ENCODE measurements around the gene CDH1. TPM values are rescaled to one million over a fixed set of nuclear protein-coding genes. Genes with fewer than 3 reads are reported as not detected.
"Not testable (repeated sequence)": the region's sequence is repeated elsewhere in the genome, so short reads cannot be mapped to it uniquely, and the experiment has no call there.

CDH1 gene
- total RNA-seq (2014; rRNA removed; shearing (Covaris generic); ENCODE audit: low replicate concordance) = 0.03 TPM in 1 of 2 replicates, not detected in the other

DNA sequence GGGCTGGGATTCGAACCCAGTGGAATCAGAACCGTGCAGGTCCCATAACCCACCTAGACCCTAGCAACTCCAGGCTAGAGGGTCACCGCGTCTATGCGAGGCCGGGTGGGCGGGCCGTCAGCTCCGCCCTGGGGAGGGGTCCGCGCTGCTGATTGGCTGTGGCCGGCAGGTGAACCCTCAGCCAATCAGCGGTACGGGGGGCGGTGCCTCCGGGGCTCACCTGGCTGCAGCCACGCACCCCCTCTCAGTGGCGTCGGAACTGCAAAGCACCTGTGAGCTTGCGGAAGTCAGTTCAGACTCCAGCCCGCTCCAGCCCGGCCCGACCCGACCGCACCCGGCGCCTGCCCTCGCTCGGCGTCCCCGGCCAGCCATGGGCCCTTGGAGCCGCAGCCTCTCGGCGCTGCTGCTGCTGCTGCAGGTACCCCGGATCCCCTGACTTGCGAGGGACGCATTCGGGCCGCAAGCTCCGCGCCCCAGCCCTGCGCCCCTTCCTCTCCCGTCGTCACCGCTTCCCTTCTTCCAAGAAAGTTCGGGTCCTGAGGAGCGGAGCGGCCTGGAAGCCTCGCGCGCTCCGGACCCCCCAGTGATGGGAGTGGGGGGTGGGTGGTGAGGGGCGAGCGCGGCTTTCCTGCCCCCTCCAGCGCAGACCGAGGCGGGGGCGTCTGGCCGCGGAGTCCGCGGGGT lies at the start of gene CDH1:
Gene CDH1 (plus strand): TSS at position 247 of the 684 bp plus-strand sequence. CDS start 124 bp downstream, at position 371.
- DNase-seq (ENCODE audit: low read depth) = no peak
- in situ Hi-C loops (cut with HindIII; ENCODE audit: low pct_unique_long_range_greater_than_20kb, low sequenced_read_pairs) = no loop called here

DNA sequence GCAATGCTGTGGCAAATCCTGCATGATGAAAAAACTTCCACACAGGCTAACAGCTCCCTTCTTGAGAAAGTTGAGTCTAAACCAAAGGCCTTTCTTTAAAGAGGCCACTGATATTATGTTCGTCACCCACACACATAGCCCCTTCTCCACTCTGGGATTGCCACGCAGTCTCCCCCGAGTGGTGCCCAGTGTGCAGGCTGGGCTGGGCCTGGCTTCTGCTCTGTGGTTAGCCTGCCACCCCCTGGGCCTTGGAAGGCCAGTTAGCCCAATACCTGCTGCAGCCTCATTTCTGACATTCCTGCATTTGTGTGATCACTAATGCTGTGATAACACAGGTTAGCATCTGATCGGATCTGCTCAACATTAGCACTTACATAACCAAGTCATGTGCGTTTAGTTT lies 47.2 kb upstream of the CDH1 start:
- in situ Hi-C loops (cut with HindIII; ENCODE audit: low pct_unique_long_range_greater_than_20kb, low sequenced_read_pairs) = no loop called here
- no peak for DNase-seq (ENCODE audit: low read depth)

DNA sequence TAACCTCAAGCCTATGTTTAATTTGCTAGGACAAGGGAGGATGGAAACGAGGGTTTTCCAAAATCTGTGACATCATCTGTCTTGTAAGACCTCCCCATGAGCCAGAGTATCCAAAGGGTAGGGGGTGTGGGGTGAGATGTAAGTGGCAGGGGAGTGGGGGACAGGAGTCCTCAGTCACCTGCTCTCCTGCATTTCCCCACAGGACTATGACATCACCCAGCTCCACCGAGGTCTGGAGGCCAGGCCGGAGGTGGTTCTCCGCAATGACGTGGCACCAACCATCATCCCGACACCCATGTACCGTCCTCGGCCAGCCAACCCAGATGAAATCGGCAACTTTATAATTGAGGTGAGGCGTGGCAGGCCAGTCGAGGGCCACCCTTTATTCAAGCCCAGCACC lies 41.5 kb upstream of the CDH1 start:
- in situ Hi-C loops (cut with HindIII; ENCODE audit: low pct_unique_long_range_greater_than_20kb, low sequenced_read_pairs) = no loop called here
- DNase-seq (ENCODE audit: low read depth) = no peak

DNA sequence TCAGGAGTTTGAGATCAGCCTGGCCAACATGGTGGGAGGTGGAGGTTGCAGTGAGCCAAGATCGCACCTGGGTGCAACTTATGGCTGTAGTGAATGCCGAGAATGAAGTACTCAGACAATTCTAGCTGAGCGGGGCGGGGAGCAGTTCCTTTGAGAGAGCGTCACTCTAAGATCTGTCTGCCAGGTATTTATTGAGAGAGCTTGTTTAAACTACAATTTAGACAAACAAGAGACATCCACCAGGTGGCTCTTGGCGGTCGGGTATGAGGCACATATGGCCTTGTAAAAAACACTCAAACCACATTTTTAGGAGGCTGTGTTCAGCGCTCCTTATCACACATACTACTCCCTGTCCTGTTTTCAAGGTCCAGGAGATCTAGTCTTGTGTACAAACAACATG lies 40.6 kb upstream of the CDH1 start:
- in situ Hi-C loops (cut with HindIII; ENCODE audit: low pct_unique_long_range_greater_than_20kb, low sequenced_read_pairs) = no loop called here
- DNase-seq (ENCODE audit: low read depth) = no peak

DNA sequence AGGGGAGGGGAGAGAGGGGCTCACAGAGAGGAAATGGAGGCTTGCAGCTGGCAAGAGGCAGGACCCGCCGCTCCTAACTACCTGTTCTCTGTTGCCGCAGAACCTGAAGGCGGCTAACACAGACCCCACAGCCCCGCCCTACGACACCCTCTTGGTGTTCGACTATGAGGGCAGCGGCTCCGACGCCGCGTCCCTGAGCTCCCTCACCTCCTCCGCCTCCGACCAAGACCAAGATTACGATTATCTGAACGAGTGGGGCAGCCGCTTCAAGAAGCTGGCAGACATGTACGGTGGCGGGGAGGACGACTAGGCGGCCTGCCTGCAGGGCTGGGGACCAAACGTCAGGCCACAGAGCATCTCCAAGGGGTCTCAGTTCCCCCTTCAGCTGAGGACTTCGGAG lies 39.0 kb upstream of the CDH1 start:
- in situ Hi-C loops (cut with HindIII; ENCODE audit: low pct_unique_long_range_greater_than_20kb, low sequenced_read_pairs) = no loop called here
- DNase-seq (ENCODE audit: low read depth) = no peak

DNA sequence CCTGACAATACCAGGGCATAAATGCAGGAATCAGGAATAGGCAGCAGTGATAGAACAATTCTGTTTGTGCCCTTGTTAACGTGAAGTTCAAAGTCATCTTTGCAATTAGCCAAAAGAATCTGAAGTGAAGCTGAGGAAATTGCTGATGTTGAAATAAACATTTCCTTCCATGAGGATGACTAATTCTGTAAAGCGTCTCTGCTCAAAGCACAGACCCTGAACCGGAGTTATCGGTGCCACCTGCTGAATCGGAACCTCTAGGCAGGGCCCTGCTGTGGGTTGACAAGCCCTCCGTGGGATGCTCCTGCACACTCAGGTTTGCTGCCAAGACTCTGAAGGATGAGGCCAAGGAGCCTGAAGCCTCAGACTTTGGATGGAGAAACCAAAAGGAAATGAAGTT lies 37.0 kb upstream of the CDH1 start:
- DNase-seq (ENCODE audit: low read depth) = no peak
- in situ Hi-C loops (cut with HindIII; ENCODE audit: low pct_unique_long_range_greater_than_20kb, low sequenced_read_pairs) = no loop called here

DNA sequence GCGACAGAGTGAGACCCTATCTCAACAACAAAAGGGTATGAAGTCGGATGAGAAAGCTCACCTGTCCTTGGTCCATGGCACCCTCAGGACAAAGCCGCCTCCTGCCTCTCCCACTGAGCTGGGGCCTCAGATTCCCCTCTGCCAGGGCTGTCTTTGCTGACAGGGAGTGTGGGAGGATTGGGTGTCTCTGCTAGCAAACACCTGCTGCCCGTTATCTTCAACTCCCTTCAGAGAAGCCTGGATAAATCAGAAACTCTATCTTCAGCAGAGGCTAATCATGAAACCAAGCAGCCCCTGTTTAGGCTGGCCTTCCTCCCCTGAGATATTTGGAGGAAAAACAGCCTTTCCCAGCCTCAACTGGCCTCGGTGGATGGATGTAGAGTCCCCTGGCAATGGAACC lies 36.3 kb upstream of the CDH1 start:
- in situ Hi-C loops (cut with HindIII; ENCODE audit: low pct_unique_long_range_greater_than_20kb, low sequenced_read_pairs) = no loop called here

DNA sequence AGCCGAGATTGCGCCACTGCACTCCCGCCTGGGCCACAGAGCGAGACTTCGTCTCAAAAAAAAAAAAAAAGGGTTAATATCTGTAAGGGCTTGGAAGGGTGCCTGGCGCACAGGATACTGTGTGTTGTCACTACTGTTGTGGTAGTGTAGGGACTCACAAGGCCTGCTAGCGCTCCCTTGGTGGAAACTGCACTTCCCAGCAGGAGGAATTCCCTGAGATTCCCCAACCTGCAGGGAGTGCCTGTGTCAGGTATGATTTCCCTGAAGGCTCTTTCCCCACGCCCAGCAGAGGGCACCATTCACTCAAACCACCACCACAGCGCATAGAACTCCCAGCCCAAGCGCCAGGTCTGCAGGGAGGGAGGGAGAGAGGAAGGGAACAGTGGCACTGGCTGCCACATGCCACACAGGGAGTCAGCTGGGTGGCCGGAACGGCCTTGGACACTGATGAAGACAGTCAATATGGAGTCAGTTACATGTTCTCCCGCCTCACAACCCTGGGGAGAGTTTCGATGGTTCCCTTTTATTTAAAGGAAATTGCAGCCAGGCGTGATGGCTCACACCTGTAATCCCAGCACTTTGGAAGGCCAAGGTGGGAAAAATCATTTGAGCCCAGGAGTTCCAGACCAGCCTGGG lies 32.7 kb upstream of the CDH1 start:
- peak; percentile 75 for DNase-seq (ENCODE audit: low read depth)
- in situ Hi-C loops (cut with HindIII; ENCODE audit: low pct_unique_long_range_greater_than_20kb, low sequenced_read_pairs) = no loop called here

More for the DNA sequence above, 36.3 kb upstream of the CDH1 start:
- DNase-seq (ENCODE audit: low read depth) = no peak

DNA sequence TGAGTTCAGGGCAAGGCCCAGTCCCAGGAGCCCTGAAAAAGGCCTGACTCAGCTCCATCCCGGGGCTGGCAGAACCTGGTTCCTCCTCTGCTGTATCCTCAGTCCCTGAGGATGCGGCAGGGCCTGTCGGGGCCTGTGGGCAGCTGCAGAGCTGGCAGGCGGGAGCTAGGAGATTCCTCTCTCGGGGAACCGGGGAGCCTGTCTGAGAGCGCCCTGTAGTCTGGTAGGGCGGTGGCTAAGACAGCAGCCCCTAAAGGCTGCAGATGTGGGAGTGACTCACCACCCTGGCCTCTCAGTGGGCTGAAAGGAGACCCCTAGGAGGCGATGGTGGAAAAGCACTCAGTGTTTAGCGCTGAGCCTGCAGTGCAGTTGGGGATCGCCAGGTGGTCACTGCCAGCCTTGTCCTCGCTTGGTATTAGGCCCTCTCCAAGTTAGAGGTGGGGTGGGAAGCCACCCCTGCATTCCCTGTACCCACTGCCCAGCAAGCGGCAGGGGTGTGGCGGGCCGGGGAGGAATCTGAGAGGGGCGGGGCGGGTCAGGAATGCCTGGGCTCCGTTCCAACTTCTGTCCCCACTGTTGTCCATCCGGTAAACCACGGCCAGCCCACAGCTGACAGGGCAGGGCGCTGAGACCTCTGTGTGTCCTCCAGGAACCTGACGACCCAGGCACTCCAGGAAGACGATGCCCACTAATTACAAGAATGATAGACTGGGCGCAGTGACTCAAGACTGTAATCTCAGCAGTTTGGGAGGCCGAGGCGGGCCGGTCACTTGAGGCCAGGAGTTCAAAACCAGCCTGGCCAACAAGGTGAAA lies 29.5 kb upstream of the CDH1 start:
- in situ Hi-C loops (cut with HindIII; ENCODE audit: low pct_unique_long_range_greater_than_20kb, low sequenced_read_pairs) = no loop called here
- peak; percentile 93 for DNase-seq (ENCODE audit: low read depth)

DNA sequence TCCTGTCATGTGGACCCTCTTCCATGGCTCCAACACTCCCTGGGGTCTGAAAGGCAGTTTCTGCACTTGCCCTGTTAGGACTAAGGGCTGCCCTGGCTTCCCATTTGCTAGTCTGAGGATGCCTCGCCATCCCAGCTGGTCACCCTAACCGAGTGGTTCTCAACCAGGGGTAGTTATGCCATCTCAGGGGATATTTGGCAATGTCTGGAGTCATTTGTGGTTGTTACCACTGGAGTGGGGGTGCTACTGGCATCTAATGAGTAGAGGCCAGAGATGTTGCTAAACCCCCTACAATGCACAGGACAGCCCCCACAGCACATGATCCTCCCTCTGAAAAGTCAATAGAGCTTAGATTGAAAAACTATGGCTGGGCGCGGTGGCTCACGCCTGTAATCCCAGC lies 26.9 kb upstream of the CDH1 start:
- no peak for DNase-seq (ENCODE audit: low read depth)
- in situ Hi-C loops (cut with HindIII; ENCODE audit: low pct_unique_long_range_greater_than_20kb, low sequenced_read_pairs) = no loop called here

DNA sequence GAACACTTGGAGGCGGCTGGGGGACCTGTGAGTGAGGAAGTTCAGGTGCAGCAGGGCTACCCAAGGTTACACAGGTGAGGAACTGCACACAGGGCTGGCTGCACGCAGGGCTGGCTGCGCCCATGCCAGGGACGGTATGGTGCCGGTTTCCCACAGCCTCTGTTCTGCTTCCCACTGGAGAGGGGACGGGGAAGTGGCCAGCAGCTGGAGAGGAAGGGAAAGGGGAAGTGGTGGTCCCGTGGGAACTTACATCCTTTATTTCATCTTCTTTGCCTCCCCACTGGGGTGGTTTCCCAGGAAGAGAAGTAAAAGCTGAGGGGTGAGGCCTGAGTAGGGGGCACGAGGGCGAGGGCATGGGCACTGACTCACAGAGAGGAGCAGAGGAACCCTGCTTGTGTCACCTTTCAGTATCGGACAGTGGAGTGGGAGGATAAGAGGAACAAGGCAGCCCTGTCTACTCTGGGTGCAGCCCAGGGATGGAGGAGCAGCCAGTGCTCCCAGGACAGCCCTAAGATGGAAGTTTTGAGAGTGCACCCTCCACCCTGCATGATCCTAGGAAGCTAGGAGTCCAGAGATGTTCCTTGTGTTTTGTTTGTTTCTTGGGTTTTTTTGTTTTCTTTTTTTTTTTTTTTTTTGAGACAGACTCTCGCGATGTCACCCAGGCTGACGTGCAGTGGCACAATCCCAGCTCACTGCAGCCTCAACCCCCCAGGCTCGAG lies 25.5 kb upstream of the CDH1 start:
- in situ Hi-C loops (cut with HindIII; ENCODE audit: low pct_unique_long_range_greater_than_20kb, low sequenced_read_pairs) = no loop called here
- DNase-seq (ENCODE audit: low read depth) = no peak

DNA sequence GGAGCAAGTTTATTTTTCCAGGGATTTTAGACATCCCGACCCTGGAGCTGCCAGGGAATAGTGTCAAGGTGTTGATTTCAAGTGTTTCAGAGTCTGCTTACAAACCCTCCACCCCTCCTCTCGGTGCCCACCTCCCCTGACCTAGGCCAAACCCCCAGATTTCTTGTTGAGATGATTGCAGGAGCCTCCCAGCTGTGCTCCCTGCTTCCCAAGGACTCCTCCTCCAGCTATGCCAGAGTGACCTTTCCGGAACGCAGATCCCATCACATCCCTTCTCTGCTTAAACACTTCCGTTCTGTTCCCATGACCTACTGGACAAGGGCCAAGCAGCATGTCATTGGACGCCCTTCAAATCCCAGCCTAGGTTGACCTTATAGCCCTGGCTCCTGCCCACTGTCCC lies 23.7 kb upstream of the CDH1 start:
- DNase-seq (ENCODE audit: low read depth) = no peak
- in situ Hi-C loops (cut with HindIII; ENCODE audit: low pct_unique_long_range_greater_than_20kb, low sequenced_read_pairs) = no loop called here

DNA sequence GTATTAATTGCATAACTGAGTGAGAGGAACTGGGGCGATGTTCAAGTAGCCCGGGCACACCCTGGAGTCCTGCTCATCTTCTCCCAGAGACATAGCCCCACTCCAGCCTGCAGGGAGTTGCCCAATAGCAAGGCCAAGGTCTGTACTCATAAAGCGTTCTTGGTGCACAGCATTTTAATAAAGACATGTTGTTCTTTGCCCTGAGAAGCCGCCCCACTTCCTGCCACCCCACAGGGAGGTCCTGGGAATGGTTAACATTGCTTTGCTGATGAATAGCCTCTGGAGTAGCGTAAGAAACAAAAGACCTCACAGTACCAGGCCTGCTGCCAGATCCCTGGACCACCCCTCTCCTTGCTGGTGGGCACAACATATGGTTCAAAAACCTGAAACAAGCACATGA lies 21.6 kb upstream of the CDH1 start:
- in situ Hi-C loops (cut with HindIII; ENCODE audit: low pct_unique_long_range_greater_than_20kb, low sequenced_read_pairs) = no loop called here

DNA sequence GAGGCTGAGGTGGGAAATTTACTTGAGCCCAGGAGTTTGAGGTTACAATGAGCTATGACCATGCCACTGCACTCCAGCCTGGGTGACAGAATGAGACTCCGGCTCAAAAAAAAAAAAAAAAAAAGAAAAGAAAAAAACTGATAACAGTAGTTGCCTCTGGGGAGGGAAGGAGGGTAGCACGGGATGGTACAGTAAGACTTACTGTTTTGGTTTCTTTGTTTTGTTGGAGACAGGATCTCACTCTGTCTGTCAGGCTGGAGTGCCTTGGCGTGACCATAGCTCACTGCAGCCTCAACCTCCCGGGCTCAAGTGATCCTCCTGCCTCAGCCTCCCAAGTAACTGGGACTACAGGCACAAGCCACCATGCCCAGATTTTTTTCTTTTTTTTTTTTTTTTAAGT lies 20.6 kb upstream of the CDH1 start:
- DNase-seq (ENCODE audit: low read depth); in situ Hi-C loops (cut with HindIII; ENCODE audit: low pct_unique_long_range_greater_than_20kb, low sequenced_read_pairs): not testable (repeated sequence)

More for the DNA sequence above, 21.6 kb upstream of the CDH1 start:
- no peak for DNase-seq (ENCODE audit: low read depth)

DNA sequence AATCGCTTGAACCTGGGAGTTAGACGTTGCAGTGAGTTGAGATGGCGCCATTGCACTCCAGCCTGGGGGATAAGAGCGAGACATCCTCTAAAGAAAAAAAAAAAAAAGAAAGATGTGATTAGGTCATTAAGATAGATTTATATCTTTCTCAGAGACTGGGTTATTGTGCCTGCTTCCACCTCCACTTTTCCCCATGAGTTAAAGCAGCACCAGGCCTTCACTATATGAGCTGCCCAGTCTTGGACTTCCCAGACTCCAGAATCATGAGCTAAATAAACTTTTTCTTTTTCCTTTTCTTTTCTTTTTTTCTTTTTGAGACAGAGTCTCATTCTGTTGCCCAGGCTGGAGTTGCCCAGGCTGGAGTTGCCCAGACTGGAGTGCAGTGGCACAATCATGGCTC lies 19.4 kb upstream of the CDH1 start:
- in situ Hi-C loops (cut with HindIII; ENCODE audit: low pct_unique_long_range_greater_than_20kb, low sequenced_read_pairs) = no loop called here
- no peak for DNase-seq (ENCODE audit: low read depth)

DNA sequence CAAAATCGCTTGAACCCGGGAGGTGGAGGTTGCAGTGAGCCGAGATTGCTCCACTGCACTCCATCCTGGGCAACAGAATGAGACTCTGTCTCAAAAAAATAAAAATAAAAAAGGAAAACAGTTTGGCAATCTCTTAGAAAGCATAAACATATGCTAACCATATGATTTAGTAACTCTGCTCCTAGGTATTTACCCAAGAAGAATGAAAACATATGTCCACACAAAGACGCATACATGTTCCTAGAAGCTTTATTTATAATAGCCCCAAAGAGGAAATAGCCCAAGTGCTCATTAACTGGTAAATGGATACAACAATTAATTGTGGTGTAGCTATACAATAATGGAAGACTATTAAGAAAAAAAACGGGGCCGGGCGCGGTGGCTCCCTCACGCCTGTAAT lies 18.5 kb upstream of the CDH1 start:
- no peak for DNase-seq (ENCODE audit: low read depth)
- in situ Hi-C loops (cut with HindIII; ENCODE audit: low pct_unique_long_range_greater_than_20kb, low sequenced_read_pairs) = no loop called here

DNA sequence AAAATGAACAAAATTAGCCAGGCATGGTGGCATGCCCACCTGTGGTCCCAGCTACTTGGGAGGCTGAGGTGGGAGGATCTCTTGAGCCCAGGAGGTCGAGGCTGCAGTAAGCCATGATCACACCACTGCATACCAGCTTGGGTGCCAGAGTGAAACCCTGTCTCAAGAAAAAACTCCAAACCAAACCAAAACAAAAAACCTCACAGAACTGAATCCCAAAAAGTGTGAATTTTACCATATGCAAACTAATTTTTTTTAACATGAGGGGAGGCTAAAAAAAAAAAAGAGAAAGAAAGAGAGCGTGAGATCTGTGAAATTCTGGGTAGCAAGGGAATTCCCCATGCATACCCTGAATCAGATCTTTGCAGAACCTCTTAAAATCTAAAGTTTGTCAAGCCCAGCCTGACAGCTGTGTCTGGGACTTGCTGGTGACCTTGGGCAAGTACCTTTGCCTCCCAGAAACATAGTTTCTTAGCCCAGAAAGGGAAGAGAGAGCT lies 17.1 kb upstream of the CDH1 start:
- DNase-seq (ENCODE audit: low read depth) = no peak
- in situ Hi-C loops (cut with HindIII; ENCODE audit: low pct_unique_long_range_greater_than_20kb, low sequenced_read_pairs) = no loop called here
